Mammary epithelial cell (primary cell): ENCODE data around the gene SLC15A3.

ENCODE experiments used
- CTCF ChIP-seq, 2 donors: IDR thresholded peaks in 1 of 2; conservative IDR thresholded peaks in 1 of 2; 2 replicates each; pipeline ENCODE4 v1.5.1; 2011 to 2012; ENCODE audit warnings: inconsistent platforms in 2 of 2, low read length in 2 of 2, mild to moderate bottlenecking in 2 of 2, control low read depth in 1 of 2, low read depth in 1 of 2; ENCODE audit not compliant: insufficient read depth in 1 of 2; ENCODE audit errors: extremely low read depth in 1 of 2
- EZH2 ChIP-seq: IDR thresholded peaks from 2 replicates; pipeline ENCODE4 v1.6.1; 2012; ENCODE audit warnings: low read length, inconsistent platforms, borderline replicate concordance

- TF ChIP-seq CTCF (conservative IDR thresholded peaks at IDR 0.05 in 1 of 2, IDR thresholded peaks at IDR 0.05 in 1 of 2; ENCODE audit: extremely low read depth in 1 of 2, insufficient read depth in 1 of 2, low read depth in 1 of 2, low read length in 2 of 2) = peak in 1 of 2 donors; percentile 4
- no peak for TF ChIP-seq EZH2
Measured at GRCh38 chr11:60924110-60924905, 27.7 kb downstream of the SLC15A3 start, which contains the start of gene TMEM132A.
